Kidney glomerular epithelial cell (primary cell): ENCODE measurements around the gene LINC01488.

Source experiments
- DNase-seq: peaks from one replicate; lab custom pipeline; 2025; lab: John Stamatoyannopoulos, UW

The LINC01488 gene

GRCh38 chr11:69479591-69480271 lies 1.7 kb upstream of the LINC01488 start:
- no peak for DNase-seq

- no peak for DNase-seq
Observed at GRCh38 chr11:69480547-69481392, 693 bp upstream of the LINC01488 start.

GRCh38 chr11:69482322-69482721 lies 859 bp downstream of the LINC01488 start:
- no peak for DNase-seq

GRCh38 chr11:69483170-69483569 lies 1.7 kb downstream of the LINC01488 start:
- DNase-seq, result no peak

GRCh38 chr11:69483691-69484426 lies 2.4 kb downstream of the LINC01488 start:
- DNase-seq, result no peak

GRCh38 chr11:69484427-69485259 lies 3.2 kb downstream of the LINC01488 start:
- no peak for DNase-seq

- DNase-seq, result no peak
Observed at GRCh38 chr11:69485337-69486041, 4.0 kb downstream of the LINC01488 start.

- DNase-seq, result no peak
Observed at GRCh38 chr11:69486056-69486772, 4.8 kb downstream of the LINC01488 start.

- no peak for DNase-seq
Observed at GRCh38 chr11:69486773-69487291, 5.4 kb downstream of the LINC01488 start.

GRCh38 chr11:69487391-69487790 lies 5.9 kb downstream of the LINC01488 start:
- DNase-seq, result no peak

- DNase-seq, result no peak
Observed at GRCh38 chr11:69487849-69488542, 6.5 kb downstream of the LINC01488 start.

- DNase-seq, result no peak
Observed at GRCh38 chr11:69488543-69488940, 7.1 kb downstream of the LINC01488 start.

GRCh38 chr11:69489031-69489745 lies 7.7 kb downstream of the LINC01488 start:
- no peak for DNase-seq

GRCh38 chr11:69489746-69490365 lies 8.4 kb downstream of the LINC01488 start:
- DNase-seq, result no peak

GRCh38 chr11:69490516-69490915 lies 9.1 kb downstream of the LINC01488 start:
- no peak for DNase-seq

- no peak for DNase-seq
Observed at GRCh38 chr11:69491071-69492031, 9.9 kb downstream of the LINC01488 start.
